ENCODE results near the gene TTC7B.

TTC7B gene

GRCh38 chr14:90664911-90665310 lies 151.3 kb downstream of the TTC7B start:
- TF ChIP-seq RAD21 (IDR thresholded peaks at IDR 0.05; ENCODE audit: low read depth) (no peak), EGR1 (IDR thresholded peaks at IDR 0.05) (no peak), ZBTB7A (IDR thresholded peaks at IDR 0.05; ENCODE audit: low read depth) (no peak), REST (IDR thresholded peaks at IDR 0.05; ENCODE audit: low read depth) (no peak), NFIC (IDR thresholded peaks at IDR 0.05) (no peak), CEBPB (IDR thresholded peaks at IDR 0.05) (no peak)

- TF ChIP-seq CEBPB (IDR thresholded peaks at IDR 0.05) (no peak), TEAD4 (IDR thresholded peaks at IDR 0.05) (no peak), NFIC (IDR thresholded peaks at IDR 0.05) (no peak), EGR1 (IDR thresholded peaks at IDR 0.05) (no peak), USF1 (IDR thresholded peaks at IDR 0.05) (no peak), ZBTB7A (IDR thresholded peaks at IDR 0.05; ENCODE audit: low read depth) (no peak), MAX (IDR thresholded peaks at IDR 0.05) (no peak), EP300 (IDR thresholded peaks at IDR 0.05; ENCODE audit: borderline replicate concordance) (no peak), CREB1 (IDR thresholded peaks at IDR 0.05; ENCODE audit: low read depth) (no peak), REST (IDR thresholded peaks at IDR 0.05; ENCODE audit: low read depth) (no peak), TAF1 (IDR thresholded peaks at IDR 0.05; ENCODE audit: low read depth) (no peak), FOXM1 (IDR thresholded peaks at IDR 0.05; ENCODE audit: borderline replicate concordance, low read depth) (no peak), RAD21 (IDR thresholded peaks at IDR 0.05; ENCODE audit: low read depth) (no peak), YY1 (IDR thresholded peaks at IDR 0.05; ENCODE audit: low read depth) (no peak), TCF12 (IDR thresholded peaks at IDR 0.05; ENCODE audit: low read depth) (no peak)
Observed at GRCh38 chr14:90663680-90664079, 152.6 kb downstream of the TTC7B start.

GRCh38 chr14:90663140-90663539 lies 153.1 kb downstream of the TTC7B start:
- TF ChIP-seq TAF1 (IDR thresholded peaks at IDR 0.05; ENCODE audit: low read depth) = no peak
- no peak for TF ChIP-seq YY1 (IDR thresholded peaks at IDR 0.05; ENCODE audit: low read depth)
- no peak for TF ChIP-seq EGR1 (IDR thresholded peaks at IDR 0.05)
- no peak for TF ChIP-seq ZBTB7A (IDR thresholded peaks at IDR 0.05; ENCODE audit: low read depth)
- no peak for TF ChIP-seq CEBPB (IDR thresholded peaks at IDR 0.05)
- no peak for TF ChIP-seq RAD21 (IDR thresholded peaks at IDR 0.05; ENCODE audit: low read depth)
- no peak for TF ChIP-seq REST (IDR thresholded peaks at IDR 0.05; ENCODE audit: low read depth)
- no peak for TF ChIP-seq USF1 (IDR thresholded peaks at IDR 0.05)
- no peak for TF ChIP-seq FOXM1 (IDR thresholded peaks at IDR 0.05; ENCODE audit: borderline replicate concordance, low read depth)
- TF ChIP-seq NFIC (IDR thresholded peaks at IDR 0.05) = no peak
- no peak for TF ChIP-seq MAX (IDR thresholded peaks at IDR 0.05)
- TF ChIP-seq TCF12 (IDR thresholded peaks at IDR 0.05; ENCODE audit: low read depth) = no peak
- no peak for TF ChIP-seq CREB1 (IDR thresholded peaks at IDR 0.05; ENCODE audit: low read depth)
- TF ChIP-seq TEAD4 (IDR thresholded peaks at IDR 0.05) = no peak
- TF ChIP-seq EP300 (IDR thresholded peaks at IDR 0.05; ENCODE audit: borderline replicate concordance) = no peak

- TF ChIP-seq CEBPB (IDR thresholded peaks at IDR 0.05) (no peak), YY1 (IDR thresholded peaks at IDR 0.05; ENCODE audit: low read depth) (no peak), TEAD4 (IDR thresholded peaks at IDR 0.05) (no peak), MAX (IDR thresholded peaks at IDR 0.05) (no peak), EP300 (IDR thresholded peaks at IDR 0.05; ENCODE audit: borderline replicate concordance) (no peak), REST (IDR thresholded peaks at IDR 0.05; ENCODE audit: low read depth) (no peak), TAF1 (IDR thresholded peaks at IDR 0.05; ENCODE audit: low read depth) (no peak), USF1 (IDR thresholded peaks at IDR 0.05) (no peak), TCF12 (IDR thresholded peaks at IDR 0.05; ENCODE audit: low read depth) (no peak), CREB1 (IDR thresholded peaks at IDR 0.05; ENCODE audit: low read depth) (no peak), ZBTB7A (IDR thresholded peaks at IDR 0.05; ENCODE audit: low read depth) (no peak), NFIC (IDR thresholded peaks at IDR 0.05) (no peak), FOXM1 (IDR thresholded peaks at IDR 0.05; ENCODE audit: borderline replicate concordance, low read depth) (no peak), EGR1 (IDR thresholded peaks at IDR 0.05) (no peak), RAD21 (IDR thresholded peaks at IDR 0.05; ENCODE audit: low read depth) (no peak)
Observed at GRCh38 chr14:90661866-90662265, 154.4 kb downstream of the TTC7B start.
